Gastrocnemius medialis (tissue), 4 donors: ENCODE data around the gene SLAMF9. TPM values are rescaled to one million over a fixed set of nuclear protein-coding genes. Genes with fewer than 3 reads are reported as not detected.

Experiments
- ATAC-seq, 2 donors: fragments of 150-250 bp; one replicate each; pipeline ENCODE4 v1.9.1; 2016
- DNase-seq, 2 donors: peaks; one replicate each; pipeline ENCODE4 v3.0.0-alpha.2; 2019
- H3K27ac ChIP-seq, 4 donors: fragments of 200-600 bp; sonication (generic); 1 replicate in 1 of 4; 2 replicates in 3 of 4; pipeline ENCODE4 v1.5.1; 2016 to 2018; ENCODE audit warnings: mild to moderate bottlenecking in 2 of 4, moderate library complexity in 1 of 4
- H3K27me3 ChIP-seq, 3 donors: fragments of 200-600 bp; sonication (generic) in 2 of 3; 1 replicate in 1 of 3; 2 replicates in 2 of 3; pipeline versions ENCODE4 v1.5.1 to v1.6.0; 2016 to 2019; ENCODE audit warnings: mild to moderate bottlenecking in 1 of 3, moderate library complexity in 1 of 3
- H3K36me3 ChIP-seq, 2 donors: fragments of 200-600 bp; sonication (generic) in 1 of 2; one replicate each; pipeline ENCODE4 v1.5.1; 2017 to 2018
- H3K4me1 ChIP-seq, 2 donors: fragments of 200-600 bp; sonication (generic) in 1 of 2; one replicate each; pipeline ENCODE4 v1.5.1; 2016 to 2017; ENCODE audit warnings: mild to moderate bottlenecking in 2 of 2
- H3K4me3 ChIP-seq, 4 donors: fragments of 200-600 bp; sonication (generic) in 3 of 4; 1 replicate in 1 of 4; 2 replicates in 3 of 4; pipeline ENCODE4 v1.5.1; 2016 to 2019; ENCODE audit warnings: mild to moderate bottlenecking in 2 of 4
- H3K9me3 ChIP-seq, 3 donors: fragments of 200-600 bp; sonication (generic) in 2 of 3; 1 replicate in 1 of 3; 2 replicates in 2 of 3; pipeline ENCODE4 v1.5.1; 2016 to 2019
- CTCF ChIP-seq, 5 experiments: fragments of 450-650 bp in 3 of 5; fragments of 200-600 bp in 2 of 5; sonication (generic) in 2 of 5; IDR thresholded peaks in 4 of 5; conservative IDR thresholded peaks in 1 of 5; 1 replicate in 4 of 5; 2 replicates in 1 of 5; pipeline ENCODE4 v1.5.1; 2016 to 2019; ENCODE audit warnings: antibody characterized with exemption in 5 of 5, mild to moderate bottlenecking in 3 of 5, moderate library complexity in 3 of 5
- POLR2A ChIP-seq, 2 donors: fragments of 450-650 bp; IDR thresholded peaks; one replicate each; pipeline ENCODE4 v1.6.1; 2017; ENCODE audit warnings: antibody characterized with exemption in 2 of 2, mild to moderate bottlenecking in 2 of 2, moderate library complexity in 2 of 2
- in situ Hi-C, 4 donors: fragments of 200-750 bp; cut with MboI; loops; one replicate each; pipeline versions ENCODE4 v1.15.0 to v1.8.0; 2017; ENCODE audit warnings: low sequenced_read_pairs in 4 of 4
- intact Hi-C: fragments of 100-400 bp; cut with DNase I; formaldehyde crosslinking; loops from one replicate; pipeline ENCODE4 v1.15.1; 2023; ENCODE audit warnings: low total_unique reads
- total RNA-seq, 4 donors: library from RNA; depleted of rRNA; stranded (reverse); fragments of >200 nt; gene quantifications; one replicate each; pipeline versions ENCODE4 v1.1.0 to v1.2.3, GENCODE V29; 2016

Gene SLAMF9
- total RNA-seq, 4 donors from 2014 or later = not detected

- DNase-seq = no peak
- Histone ChIP-seq H3K27ac (no peak overlapping the region), H3K4me1 (no peaks in the 10 kb centered on the region), H3K9me3 (no peaks in the 10 kb centered on the region), H3K36me3 (no peaks in the 10 kb centered on the region), H3K4me3 (no peak overlapping the region), H3K27me3 (peaks cover 0 to 6% (median 4%) of the 10 kb centered on the region in 3 donors)
- intact Hi-C loops = no loop called here
- in situ Hi-C loops = no loop called here
- no peak for ATAC-seq
- TF ChIP-seq POLR2A (IDR thresholded peaks at IDR 0.05) (no peak), CTCF (IDR thresholded peaks at IDR 0.05 in 4 of 5, conservative IDR thresholded peaks at IDR 0.05 in 1 of 5) (no peak)
Observed at GRCh38 chr1:159994896-159995295, 40.9 kb upstream of the SLAMF9 start.

- TF ChIP-seq CTCF (IDR thresholded peaks at IDR 0.05 in 4 of 5, conservative IDR thresholded peaks at IDR 0.05 in 1 of 5) (no peak), POLR2A (IDR thresholded peaks at IDR 0.05) (no peak)
- Histone ChIP-seq H3K4me3 (no peak overlapping the region), H3K36me3 (no peaks in the 10 kb centered on the region), H3K27ac (no peak overlapping the region), H3K27me3 (peaks cover 0 to 4% (median 3%) of the 10 kb centered on the region in 3 donors), H3K9me3 (no peaks in the 10 kb centered on the region), H3K4me1 (no peaks in the 10 kb centered on the region)
- no peak for ATAC-seq
- in situ Hi-C loops (no loop called here), intact Hi-C loops (no loop called here)
- DNase-seq = no peak
Observed at GRCh38 chr1:159993911-159994310, 39.9 kb upstream of the SLAMF9 start.

GRCh38 chr1:159992161-159992560 lies 38.1 kb upstream of the SLAMF9 start:
- in situ Hi-C loops (no loop called here), intact Hi-C loops (no loop called here)

GRCh38 chr1:159991513-159991912 lies 37.5 kb upstream of the SLAMF9 start:
- peaks cover 0 to 12% (median 0%) of the 10 kb centered on the region in 3 donors for H3K27me3 ChIP-seq
- H3K36me3 ChIP-seq = no peaks in the 10 kb centered on the region
- no peak overlapping the region for H3K4me3 ChIP-seq
- H3K9me3 ChIP-seq = no peaks in the 10 kb centered on the region
- TF ChIP-seq POLR2A (IDR thresholded peaks at IDR 0.05) (no peak), CTCF (IDR thresholded peaks at IDR 0.05 in 4 of 5, conservative IDR thresholded peaks at IDR 0.05 in 1 of 5) (no peak)
- no peaks in the 10 kb centered on the region for H3K4me1 ChIP-seq
- ATAC-seq (no peak), DNase-seq (no peak)
- no peak overlapping the region for H3K27ac ChIP-seq
- in situ Hi-C loops = no loop called here
- intact Hi-C loops = no loop called here

More at GRCh38 chr1:159992161-159992560, 38.1 kb upstream of the SLAMF9 start:
- Histone ChIP-seq H3K9me3 (no peaks in the 10 kb centered on the region), H3K27ac (no peak overlapping the region), H3K4me3 (no peak overlapping the region), H3K27me3 (peaks cover 0 to 8% (median 0%) of the 10 kb centered on the region in 3 donors), H3K36me3 (no peaks in the 10 kb centered on the region), H3K4me1 (no peaks in the 10 kb centered on the region)
- TF ChIP-seq CTCF (IDR thresholded peaks at IDR 0.05 in 4 of 5, conservative IDR thresholded peaks at IDR 0.05 in 1 of 5) (no peak), POLR2A (IDR thresholded peaks at IDR 0.05) (no peak)
- no peak for ATAC-seq
- DNase-seq = no peak

- H3K27me3 ChIP-seq = peaks cover 0 to 14% (median 0%) of the 10 kb centered on the region in 3 donors
- ATAC-seq = no peak
- no peak overlapping the region for H3K27ac ChIP-seq
- H3K36me3 ChIP-seq = no peaks in the 10 kb centered on the region
- in situ Hi-C loops = no loop called here
- no peak overlapping the region for H3K4me3 ChIP-seq
- no peaks in the 10 kb centered on the region for H3K9me3 ChIP-seq
- intact Hi-C loops = no loop called here
- DNase-seq = no peak
- TF ChIP-seq POLR2A (IDR thresholded peaks at IDR 0.05) = no peak
- TF ChIP-seq CTCF (IDR thresholded peaks at IDR 0.05 in 4 of 5, conservative IDR thresholded peaks at IDR 0.05 in 1 of 5) = no peak
- H3K4me1 ChIP-seq = no peaks in the 10 kb centered on the region
Observed at GRCh38 chr1:159990005-159990404, 36.0 kb upstream of the SLAMF9 start.
